Liver (tissue), 3 donors: Measurements from ENCODE around the gene TMEM86A.

Source experiments
- TF ChIP-seq, protein P1 (sequence below): fragments of 150-350 bp; IDR thresholded peaks from 2 replicates; pipeline ENCODE4 v1.5.1; 2017; ENCODE audit warnings: improper control_type of control experiment, low read depth, low read length; ENCODE audit not compliant: missing input control
- TF ChIP-seq, protein P2 (sequence below): IDR thresholded peaks from 2 replicates; pipeline ENCODE4 v1.6.1; 2016; ENCODE audit warnings: antibody characterized with exemption
- donor health status: healthy.
- donor health status: healthy.

DNA sequence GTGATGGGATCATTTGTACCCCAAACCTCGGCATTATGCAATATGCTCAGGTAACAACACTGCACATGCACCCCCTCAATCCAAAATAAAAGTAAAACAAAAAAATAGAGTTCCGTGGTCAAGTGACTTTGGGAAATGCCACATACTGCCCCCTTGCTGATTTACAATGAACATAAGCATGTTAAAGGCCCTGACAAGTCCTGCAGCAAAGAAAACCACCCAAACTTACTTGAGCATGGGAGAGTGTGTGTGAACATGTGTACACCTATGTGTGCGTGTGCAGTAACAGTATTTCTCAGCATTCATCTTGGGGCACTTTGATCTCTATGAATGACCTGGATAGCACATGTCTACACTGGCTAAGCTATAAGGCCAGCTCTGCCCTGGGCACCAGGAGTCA, 43.2 kb downstream of the TMEM86A start:
- TF ChIP-seq, protein P1, sequence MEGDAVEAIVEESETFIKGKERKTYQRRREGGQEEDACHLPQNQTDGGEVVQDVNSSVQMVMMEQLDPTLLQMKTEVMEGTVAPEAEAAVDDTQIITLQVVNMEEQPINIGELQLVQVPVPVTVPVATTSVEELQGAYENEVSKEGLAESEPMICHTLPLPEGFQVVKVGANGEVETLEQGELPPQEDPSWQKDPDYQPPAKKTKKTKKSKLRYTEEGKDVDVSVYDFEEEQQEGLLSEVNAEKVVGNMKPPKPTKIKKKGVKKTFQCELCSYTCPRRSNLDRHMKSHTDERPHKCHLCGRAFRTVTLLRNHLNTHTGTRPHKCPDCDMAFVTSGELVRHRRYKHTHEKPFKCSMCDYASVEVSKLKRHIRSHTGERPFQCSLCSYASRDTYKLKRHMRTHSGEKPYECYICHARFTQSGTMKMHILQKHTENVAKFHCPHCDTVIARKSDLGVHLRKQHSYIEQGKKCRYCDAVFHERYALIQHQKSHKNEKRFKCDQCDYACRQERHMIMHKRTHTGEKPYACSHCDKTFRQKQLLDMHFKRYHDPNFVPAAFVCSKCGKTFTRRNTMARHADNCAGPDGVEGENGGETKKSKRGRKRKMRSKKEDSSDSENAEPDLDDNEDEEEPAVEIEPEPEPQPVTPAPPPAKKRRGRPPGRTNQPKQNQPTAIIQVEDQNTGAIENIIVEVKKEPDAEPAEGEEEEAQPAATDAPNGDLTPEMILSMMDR: no peak
- TF ChIP-seq, protein P2, sequence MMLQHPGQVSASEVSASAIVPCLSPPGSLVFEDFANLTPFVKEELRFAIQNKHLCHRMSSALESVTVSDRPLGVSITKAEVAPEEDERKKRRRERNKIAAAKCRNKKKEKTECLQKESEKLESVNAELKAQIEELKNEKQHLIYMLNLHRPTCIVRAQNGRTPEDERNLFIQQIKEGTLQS: no peak
